GM08714 (cell line): Measurements from ENCODE around the gene PACC1.
"Not testable (repeated sequence)": the region's sequence is repeated elsewhere in the genome, so short reads cannot be mapped to it uniquely, and the experiment has no call there.

ENCODE experiments used
- H3K4me3 ChIP-seq: fragments of 200-500 bp; sonication (Bioruptor generic); 2 replicates; pipeline ENCODE4 v1.5.1; 2014; ENCODE audit warnings: mild to moderate bottlenecking, low read length, inconsistent platforms
- ZNF274 ChIP-seq: IDR thresholded peaks from 2 replicates; pipeline ENCODE4 v1.6.1; 2012; ENCODE audit warnings: mild to moderate bottlenecking, low read depth, low read length

PACC1 gene

DNA sequence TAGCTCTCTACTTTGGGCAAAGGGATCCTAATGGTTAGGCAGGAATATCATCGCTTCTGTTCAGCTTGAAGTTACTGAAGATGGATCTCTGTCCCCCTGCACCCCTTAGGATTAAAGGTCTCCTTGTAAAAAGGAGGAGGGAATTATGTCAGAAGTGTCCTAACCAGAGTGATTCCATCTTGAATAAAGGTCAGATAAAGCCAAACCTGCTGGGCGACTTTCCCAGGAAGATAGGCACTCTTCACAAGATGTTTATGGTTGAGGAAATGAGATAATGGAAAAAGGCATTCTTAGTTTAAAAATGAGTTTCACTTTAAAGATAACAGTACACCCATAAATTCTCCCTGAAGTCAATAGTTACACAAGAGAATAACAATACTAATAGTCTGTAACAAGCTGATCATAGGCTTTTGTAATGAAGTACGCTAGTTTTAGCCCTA lies 16.3 kb upstream of the PACC1 start:
- TF ChIP-seq ZNF274: no peak
- H3K4me3 ChIP-seq: no peak overlapping the region

DNA sequence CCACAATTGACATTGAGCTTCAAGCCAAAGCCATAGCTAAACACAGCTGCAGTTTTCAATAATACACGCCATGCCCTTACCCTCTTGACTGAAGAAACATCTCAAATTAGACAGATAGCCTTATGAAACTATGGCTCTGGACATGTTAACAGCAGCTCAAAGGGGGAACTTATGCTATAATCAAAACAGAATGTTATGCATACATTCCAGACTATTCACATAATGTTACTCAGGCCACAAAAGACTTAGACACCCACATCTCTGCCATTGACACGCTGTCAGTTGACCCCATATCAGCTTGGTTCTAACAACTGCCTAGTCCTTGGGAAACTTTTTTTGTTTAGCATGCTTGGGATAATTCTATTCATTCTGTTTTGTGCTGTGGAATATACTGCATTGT lies 15.7 kb upstream of the PACC1 start:
- no peak overlapping the region for H3K4me3 ChIP-seq
- TF ChIP-seq ZNF274: no peak

DNA sequence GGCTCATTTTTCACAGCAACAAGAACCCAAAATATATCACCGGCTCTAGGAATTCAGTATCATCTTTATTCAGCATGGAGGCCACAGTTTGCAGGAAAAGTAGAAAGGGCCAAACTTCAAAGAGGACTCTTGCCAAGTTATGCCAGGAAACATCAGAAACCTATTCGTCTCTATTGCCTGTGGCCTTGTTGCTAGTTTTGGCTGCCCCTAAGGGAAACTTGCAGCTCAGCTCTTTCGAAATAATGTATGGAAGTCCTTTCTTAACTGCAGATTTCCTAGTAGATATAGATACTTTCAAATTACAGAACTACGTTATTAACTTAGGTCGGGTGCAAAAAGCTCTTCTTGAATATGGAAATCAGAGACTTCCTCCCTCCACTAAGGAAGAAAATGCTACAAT lies 13.8 kb upstream of the PACC1 start:
- H3K4me3 ChIP-seq: no peak overlapping the region
- no peak for TF ChIP-seq ZNF274

DNA sequence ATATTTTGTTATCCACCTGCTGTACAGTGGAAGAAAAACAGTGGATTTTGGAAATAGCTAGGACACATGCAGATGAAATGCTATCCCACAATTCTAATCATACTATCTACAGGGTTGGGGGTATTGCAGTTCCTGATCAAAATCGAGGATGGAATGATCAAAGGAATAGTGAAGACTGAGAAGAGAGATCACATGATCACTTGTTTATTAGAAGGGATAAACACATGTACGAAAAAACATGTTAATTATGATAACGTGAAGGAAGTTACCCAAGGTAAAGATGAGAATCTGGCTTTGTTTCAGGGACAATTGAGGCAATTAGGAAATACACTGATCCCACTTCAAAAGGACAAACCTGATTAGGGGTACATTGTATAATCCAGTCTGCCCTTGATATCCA lies 9.2 kb upstream of the PACC1 start:
- H3K4me3 ChIP-seq: no peak overlapping the region

DNA sequence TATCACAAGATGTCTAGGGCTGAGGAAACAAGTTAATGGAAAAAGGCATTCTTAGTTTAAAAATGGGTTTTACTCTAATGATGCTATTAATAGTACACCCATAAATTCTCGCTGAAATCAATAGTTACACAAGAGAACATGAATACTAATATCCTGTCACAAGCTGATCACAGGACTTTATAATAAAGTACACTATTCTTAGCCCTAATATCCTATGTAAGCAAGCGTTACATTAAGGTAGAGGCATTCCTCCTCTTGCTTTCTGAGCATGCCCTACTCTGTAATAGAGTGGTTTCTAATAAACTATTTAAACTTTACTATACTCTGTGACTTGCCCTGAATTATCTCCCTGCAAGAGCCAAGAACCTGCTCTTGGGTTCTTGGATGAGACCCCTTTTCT lies 6.5 kb upstream of the PACC1 start:
- TF ChIP-seq ZNF274: no peak
- H3K4me3 ChIP-seq: no peak overlapping the region

More for the DNA sequence above, 9.2 kb upstream of the PACC1 start:
- TF ChIP-seq ZNF274: no peak

DNA sequence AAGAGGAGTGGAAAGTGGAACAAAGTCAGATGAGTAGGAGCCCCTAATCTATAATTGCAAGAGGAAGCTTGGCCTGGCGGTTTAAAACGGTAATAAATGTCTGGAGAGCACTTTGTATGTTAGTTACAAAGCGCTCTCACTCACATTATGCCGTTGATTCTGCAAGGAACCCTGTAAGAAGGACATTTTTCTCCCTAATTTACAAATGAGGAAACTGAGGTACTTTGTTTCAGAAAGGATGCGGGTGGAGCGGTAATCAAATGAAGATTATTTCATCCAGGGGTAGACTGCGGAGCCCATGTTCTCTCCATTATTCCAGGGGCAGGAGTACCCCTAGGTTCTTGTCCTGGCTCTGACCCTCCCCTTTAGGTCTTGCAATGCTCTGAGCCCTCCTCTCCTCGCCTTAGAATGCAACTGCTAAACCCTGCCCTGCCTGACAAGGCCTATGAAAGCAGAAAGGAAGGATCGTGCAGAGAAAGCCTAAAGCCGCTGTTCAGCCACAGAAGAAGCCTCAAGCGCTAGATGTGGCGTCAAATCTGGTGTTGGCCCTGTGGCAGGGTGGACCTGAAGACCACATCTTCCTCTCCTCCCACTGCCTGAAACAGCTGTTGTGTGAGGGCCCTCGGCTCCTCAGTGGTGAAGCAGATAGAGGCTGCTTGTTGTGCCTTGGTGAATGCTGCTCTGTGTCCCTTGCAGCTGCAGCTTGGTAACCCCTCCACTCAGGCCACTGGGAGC lies 588 bp upstream of the PACC1 start:
- TF ChIP-seq ZNF274: no peak
- peak overlapping the region; percentile 7; the same call in 1 of the 2 replicates for H3K4me3 ChIP-seq

DNA sequence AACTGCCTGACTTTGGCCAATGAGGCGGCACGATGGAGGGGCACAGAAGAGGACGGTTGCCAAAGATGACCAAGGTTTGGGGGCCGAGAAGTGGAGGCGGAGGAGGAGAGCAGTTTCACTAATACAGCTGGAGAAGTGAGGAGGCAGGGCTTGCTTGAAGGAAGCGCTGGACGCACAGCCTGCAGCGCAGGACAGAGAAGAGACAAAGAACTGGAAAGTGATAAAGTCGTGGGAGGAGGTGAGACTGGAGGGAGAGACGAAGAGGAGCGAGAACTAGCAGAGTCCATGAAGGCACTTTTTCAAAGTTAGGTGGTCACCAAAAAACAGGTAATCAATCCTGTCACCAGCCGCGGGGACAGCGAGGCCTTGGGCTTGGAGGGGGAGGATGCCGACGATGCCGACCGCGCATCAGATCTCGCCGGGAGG lies 771 bp downstream of the PACC1 start:
- H3K4me3 ChIP-seq: peak overlapping the region; percentile 72
- TF ChIP-seq ZNF274: no peak

DNA sequence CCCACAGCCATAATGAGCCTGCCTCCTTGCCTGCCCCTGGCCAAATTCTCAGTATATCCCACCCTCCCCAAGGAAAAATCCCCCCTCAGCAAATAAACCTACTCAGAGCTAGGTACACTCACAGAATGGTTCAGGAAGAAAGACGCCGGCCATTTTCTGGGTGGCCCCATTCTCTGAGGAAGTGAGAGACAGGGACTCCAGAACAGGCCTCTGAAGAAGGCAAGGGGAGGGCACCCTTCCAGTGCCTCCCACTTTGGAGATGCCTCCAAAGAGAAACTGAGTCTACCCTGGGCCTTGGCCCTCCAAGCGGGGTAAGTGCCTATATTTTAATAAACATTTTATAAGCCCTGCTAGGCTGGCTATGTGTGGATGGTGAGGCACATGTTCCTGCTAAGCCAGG lies 2.3 kb downstream of the PACC1 start:
- TF ChIP-seq ZNF274: no peak
- H3K4me3 ChIP-seq: no peak overlapping the region

DNA sequence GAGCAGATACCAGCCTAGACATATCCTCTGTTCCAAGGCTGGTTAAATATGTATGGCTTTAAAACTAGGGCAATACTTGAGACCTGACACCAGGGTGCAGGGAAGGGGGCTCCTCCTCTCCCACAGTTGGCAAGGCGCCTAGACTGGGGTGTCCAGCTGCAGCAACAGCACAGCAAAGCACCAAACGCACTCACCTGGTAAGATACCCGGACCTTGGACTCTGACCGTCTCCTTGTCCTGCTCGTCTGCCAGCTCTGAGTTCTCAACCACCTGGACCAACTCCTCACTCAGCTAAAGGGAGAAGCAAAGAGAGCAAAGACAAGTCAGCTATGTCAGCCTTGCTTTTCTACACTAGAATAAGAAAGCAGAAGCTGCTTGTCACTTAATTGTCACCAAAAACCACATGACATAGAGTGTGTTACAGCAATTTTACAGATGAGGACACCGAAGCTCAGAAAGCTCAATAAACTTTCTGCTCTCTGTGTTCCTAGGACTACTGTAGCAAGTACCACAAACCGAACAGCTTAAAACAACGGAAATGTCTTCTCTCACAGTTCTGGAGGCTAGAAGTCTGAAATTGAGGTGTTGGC lies 4.4 kb downstream of the PACC1 start:
- TF ChIP-seq ZNF274: no peak
- H3K4me3 ChIP-seq: no peak overlapping the region

DNA sequence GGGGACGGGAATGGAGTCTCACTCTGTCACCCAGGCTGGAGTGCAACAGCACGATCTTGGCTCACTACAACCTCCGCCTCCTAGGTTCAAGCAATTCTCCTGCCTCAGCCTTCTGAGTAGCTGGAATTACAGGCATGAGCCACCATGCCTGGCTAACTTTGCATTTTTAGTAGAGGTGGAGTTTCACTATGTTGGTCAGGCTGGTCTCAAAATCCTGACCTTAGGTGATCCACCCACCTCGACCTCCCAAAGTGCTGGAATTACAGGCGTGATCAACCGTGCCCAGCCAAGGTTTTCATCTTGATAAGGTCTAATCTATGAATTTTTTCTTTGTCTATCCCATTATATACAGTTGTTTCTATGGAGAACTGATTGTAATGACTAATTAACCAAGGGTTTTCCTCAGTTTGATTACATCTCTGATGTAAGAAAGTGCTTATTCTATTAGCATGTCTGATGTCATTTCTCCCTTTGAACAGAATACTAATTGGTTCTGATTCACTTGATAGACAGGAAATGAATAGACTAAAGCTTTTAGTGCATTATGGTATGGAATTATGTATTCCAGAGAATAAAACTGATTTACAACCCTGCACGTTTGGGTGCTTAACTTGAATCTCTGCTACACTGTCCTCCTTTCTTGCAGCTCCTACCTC lies 11.9 kb downstream of the PACC1 start:
- H3K4me3 ChIP-seq: no peak overlapping the region
- no peak for TF ChIP-seq ZNF274

DNA sequence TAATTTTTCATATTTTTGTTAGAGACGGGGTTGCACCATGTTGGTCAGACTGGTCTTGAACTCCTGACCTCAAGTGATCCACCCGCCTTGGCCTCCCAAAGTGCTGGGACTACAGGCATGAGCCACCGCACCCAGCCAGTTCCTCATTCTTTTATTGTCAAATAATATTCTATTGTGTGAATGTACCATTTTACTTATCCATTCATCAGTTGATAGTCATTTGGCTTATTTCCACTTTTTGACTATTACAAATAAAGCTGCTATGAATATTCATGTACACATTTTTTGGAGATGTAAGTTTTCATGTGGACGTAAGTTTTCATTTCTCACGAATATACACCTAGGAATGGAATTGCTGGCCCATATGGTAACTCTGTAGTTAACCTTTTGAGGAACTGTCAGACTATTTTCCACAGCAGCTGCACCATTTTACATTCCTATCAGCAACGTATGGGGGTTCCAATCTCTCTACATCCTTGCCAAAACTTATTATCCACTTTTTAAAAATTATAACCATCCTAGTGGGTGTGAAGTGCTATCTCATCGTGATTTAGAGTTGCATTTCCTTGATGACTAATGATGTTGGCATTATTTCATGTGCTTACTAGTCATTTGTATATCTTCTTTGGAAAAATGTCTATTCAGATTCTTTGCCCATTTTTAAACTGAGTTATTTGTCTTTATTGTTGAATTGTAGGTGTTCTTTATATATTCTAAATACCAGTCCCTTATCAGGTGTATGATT lies 12.7 kb downstream of the PACC1 start:
- no peak overlapping the region for H3K4me3 ChIP-seq

DNA sequence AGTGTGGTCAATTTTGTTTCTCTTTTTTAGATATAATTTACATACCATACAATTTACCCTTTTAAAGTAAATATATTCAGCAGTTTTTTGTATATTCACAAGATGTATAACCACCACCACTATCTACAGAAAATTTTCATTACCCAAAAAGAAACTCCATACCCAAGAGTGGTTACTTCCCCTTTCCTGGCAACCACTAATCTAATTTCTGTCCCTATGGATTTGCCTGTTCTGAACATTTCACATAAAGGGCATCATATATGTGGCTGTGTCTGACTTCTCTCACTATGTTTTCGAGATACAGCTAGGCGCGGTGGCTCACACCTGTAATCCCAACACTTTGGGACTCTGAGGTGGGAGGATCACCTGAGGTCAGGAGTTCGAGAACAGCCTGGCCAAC lies 13.6 kb downstream of the PACC1 start:
- TF ChIP-seq ZNF274: no peak
- no peak overlapping the region for H3K4me3 ChIP-seq

More for the DNA sequence above, 12.7 kb downstream of the PACC1 start:
- no peak for TF ChIP-seq ZNF274

DNA sequence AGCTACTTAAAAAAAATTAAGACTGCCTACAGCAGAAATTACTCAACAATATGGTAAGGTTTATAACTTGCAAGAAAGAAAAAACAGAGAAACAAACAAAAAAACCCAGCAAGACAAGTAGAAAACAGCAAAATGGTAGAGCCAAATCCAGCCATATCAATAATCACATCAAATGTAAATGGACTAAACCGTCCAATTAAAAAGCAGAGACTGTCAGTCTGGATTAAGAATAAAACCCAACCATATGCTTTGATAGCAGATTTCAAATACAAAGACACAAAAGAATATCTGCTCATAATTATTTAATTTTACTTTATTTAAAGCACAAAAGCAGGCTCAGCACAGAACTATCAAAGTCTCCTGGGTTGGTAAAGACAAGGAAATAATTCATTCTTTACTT lies 17.5 kb downstream of the PACC1 start:
- no peak for TF ChIP-seq ZNF274
- H3K4me3 ChIP-seq: no peak overlapping the region

DNA sequence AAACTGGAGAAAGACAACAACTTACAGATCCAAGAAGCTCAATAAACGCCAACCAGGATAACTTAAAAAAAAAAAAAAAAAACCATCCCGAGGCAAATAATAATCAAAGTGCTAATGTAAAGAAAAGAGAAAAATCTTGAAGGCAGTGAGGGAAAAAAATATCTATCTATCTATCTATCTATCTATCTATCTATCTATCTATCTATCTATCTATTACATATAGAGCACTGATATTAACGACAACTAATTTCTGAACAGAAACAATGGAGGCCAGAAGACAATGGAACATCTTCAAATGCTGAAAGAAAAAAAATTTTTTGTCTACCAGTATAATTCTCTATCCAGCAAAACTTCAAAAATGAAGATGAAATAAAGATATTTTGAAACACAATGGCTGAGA lies 18.0 kb downstream of the PACC1 start:
- no peak overlapping the region for H3K4me3 ChIP-seq
- TF ChIP-seq ZNF274: no peak

DNA sequence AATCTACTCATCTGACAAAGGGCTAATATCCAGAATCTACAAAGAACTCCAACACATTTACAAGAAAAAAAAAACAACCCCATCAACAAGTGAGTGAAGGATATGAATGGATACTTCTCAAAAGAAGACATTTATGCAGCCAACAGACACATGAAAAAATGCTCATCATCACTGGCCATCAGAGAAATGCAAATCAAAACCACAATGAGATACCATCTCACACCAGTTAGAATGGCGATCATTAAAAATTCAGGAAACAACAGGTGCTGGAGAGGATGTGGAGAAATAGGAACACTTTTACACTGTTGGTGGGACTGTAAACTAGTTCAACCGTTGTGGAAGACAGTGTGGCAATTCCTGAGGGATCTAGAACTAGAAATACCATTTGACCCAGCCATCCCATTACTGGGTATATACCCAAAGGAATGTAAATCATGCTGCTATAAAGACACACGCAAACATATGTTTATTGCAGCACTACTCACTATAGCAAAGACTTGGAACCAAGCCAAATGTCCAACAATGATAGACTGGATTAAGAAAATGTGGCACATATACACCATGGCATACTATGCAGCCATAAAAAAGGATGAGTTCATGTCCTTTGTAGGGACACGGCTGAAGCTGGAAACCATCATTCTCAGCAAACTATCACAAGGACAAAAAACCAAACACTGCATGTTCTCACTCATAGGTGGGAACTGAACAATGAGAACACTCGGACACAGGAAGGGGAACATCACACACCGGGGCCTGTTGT lies 18.8 kb downstream of the PACC1 start:
- not testable (repeated sequence) for H3K4me3 ChIP-seq
